ENCODE data around the gene C1orf159. TPM values are rescaled to one million over a fixed set of nuclear protein-coding genes. Genes with fewer than 3 reads are reported as not detected.

Gene C1orf159
- total RNA-seq, 2 donors from 2014 or later, result 18.9 to 36.0 TPM

DNA sequence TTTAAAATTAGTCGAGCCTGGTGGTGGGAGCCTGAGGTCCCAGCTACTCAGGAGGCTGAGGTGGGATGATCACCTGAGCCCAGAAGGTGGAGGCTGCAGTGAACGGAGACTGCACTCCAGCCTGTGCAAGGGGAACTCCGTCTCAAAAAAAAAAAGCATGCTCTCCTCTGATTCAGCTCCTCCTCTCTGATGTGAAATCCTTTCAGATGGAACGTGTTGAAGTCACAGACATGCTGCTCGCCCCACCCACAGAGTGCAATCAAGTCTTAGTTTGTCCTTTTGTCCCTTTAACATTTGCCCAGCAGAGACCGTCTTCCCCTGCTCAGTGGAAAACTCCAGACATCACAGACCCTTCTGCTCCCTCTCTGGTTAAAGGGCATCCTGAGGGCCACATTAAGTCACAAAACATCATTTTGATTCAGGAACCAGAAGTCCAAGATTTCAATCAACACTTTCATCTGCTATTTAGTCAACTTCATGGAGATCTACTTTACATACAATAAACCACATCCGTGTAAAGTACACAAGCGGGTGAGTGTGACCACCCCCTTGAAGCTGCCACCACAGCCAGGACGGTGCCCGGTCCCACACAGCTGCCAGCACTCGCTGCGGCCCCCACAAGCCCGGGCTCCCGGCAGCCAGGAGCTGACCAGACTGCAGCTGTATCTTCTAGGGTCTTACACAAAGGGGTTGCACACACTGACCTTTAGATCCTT lies 22.8 kb downstream of the C1orf159 start:
- Histone ChIP-seq H3K9me3 (no peaks in the 10 kb centered on the region), H3K4me3 (no peak overlapping the region), H3K27me3 (no peaks in the 10 kb centered on the region), H3K9ac (ENCODE audit: low read depth in 2 of 2, low read length in 2 of 2) (no peak overlapping the region), H3K27ac (no peak overlapping the region), H3K4me1 (no peaks in the 10 kb centered on the region), H3K36me3 (no peaks in the 10 kb centered on the region)
- intact Hi-C loops (cut with DNase I), result no loop called here
- TF ChIP-seq, protein P1, sequence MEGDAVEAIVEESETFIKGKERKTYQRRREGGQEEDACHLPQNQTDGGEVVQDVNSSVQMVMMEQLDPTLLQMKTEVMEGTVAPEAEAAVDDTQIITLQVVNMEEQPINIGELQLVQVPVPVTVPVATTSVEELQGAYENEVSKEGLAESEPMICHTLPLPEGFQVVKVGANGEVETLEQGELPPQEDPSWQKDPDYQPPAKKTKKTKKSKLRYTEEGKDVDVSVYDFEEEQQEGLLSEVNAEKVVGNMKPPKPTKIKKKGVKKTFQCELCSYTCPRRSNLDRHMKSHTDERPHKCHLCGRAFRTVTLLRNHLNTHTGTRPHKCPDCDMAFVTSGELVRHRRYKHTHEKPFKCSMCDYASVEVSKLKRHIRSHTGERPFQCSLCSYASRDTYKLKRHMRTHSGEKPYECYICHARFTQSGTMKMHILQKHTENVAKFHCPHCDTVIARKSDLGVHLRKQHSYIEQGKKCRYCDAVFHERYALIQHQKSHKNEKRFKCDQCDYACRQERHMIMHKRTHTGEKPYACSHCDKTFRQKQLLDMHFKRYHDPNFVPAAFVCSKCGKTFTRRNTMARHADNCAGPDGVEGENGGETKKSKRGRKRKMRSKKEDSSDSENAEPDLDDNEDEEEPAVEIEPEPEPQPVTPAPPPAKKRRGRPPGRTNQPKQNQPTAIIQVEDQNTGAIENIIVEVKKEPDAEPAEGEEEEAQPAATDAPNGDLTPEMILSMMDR (IDR thresholded peaks at IDR 0.05), result no peak
- no peak for DNase-seq

DNA sequence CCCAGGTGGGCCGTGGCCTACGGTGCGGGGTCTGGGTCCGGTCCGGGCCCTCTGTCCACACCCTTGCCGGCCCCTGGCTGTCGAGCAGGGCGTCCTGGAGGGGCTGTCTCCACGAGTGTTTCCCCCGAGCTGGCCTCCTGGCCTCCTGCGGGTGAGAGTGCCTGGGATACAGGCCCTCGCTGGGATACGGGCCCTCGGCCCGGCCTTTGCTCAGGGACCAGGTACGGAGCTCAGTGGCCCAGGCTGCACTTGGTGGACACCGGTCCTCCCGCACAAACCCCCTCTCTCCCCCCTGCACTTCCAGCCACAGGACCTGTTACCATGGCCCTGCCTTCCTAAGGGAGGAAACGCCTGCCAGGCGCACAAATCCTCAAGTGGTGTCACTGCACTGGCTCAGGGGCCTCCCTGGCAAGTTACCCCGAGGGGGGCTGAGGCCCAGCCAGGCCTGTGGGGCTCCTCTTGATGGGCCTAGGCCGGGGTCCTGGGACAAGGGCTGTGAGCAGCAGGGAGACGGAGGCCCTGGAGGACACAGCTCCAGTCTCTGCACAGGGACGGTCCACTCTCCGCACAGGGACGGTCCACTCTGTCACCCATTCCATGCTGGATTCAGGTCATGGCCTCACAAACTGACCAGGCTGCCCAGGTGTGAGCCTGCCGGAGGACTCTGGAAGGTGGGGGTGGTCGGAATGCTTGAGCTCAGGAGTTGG lies 23.6 kb downstream of the C1orf159 start:
- Histone ChIP-seq H3K27ac (no peak overlapping the region), H3K9ac (ENCODE audit: low read depth in 2 of 2, low read length in 2 of 2) (no peak overlapping the region), H3K4me1 (no peaks in the 10 kb centered on the region), H3K27me3 (no peaks in the 10 kb centered on the region), H3K9me3 (no peaks in the 10 kb centered on the region), H3K4me3 (no peak overlapping the region), H3K36me3 (no peaks in the 10 kb centered on the region)
- DNase-seq, result no peak
- intact Hi-C loops (cut with DNase I), result no loop called here
- TF ChIP-seq, protein P1 (IDR thresholded peaks at IDR 0.05), result no peak

DNA sequence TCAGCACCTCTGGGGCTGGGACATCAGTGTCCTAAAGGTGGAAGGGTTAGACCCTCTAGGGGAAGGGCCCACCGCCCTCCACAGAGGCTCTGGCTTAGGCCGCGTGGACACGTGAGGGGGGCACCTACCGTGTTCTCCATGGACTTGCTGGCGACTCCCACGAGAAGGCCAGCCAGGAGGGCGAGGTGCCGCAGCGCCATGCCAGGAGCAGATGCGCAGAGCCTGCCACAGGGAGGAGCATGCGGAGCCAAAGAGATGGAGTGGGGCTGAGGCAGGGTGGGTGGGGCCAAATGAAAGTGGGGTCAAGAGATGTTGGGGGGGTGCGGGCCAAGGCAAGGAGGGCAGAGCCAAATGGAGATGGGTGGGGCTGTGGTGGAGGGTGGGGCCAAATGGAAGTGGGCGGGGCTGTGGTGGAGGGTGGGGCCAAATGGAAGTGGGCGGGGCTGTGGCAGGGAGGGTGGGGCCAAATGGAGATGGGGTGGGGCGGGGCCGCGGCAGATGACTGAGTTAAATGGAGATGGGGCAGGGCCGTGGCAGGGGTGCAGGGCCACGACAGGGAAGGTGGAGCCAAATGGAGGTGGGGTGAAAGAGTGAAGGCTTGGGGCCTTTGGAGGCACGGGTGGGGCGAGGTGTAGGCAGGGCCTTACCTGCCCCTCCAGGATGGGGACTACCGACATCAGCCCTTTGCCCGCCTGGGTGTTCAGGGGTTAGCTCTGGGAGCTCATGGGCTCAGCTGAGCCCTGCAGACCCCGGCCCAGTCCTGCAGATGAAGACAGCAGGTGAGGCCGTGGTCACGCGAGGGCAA lies 24.3 kb downstream of the C1orf159 start:
- TF ChIP-seq, protein P1 (IDR thresholded peaks at IDR 0.05), result no peak
- H3K27ac ChIP-seq, result no peak overlapping the region
- DNase-seq, result no peak
- no peak overlapping the region for H3K9ac ChIP-seq (ENCODE audit: low read depth in 2 of 2, low read length in 2 of 2)
- H3K4me1 ChIP-seq, result no peaks in the 10 kb centered on the region
- H3K36me3 ChIP-seq, result no peaks in the 10 kb centered on the region
- no peaks in the 10 kb centered on the region for H3K27me3 ChIP-seq
- no peak overlapping the region for H3K4me3 ChIP-seq
- H3K9me3 ChIP-seq, result no peaks in the 10 kb centered on the region
- intact Hi-C loops (cut with DNase I), result no loop called here

DNA sequence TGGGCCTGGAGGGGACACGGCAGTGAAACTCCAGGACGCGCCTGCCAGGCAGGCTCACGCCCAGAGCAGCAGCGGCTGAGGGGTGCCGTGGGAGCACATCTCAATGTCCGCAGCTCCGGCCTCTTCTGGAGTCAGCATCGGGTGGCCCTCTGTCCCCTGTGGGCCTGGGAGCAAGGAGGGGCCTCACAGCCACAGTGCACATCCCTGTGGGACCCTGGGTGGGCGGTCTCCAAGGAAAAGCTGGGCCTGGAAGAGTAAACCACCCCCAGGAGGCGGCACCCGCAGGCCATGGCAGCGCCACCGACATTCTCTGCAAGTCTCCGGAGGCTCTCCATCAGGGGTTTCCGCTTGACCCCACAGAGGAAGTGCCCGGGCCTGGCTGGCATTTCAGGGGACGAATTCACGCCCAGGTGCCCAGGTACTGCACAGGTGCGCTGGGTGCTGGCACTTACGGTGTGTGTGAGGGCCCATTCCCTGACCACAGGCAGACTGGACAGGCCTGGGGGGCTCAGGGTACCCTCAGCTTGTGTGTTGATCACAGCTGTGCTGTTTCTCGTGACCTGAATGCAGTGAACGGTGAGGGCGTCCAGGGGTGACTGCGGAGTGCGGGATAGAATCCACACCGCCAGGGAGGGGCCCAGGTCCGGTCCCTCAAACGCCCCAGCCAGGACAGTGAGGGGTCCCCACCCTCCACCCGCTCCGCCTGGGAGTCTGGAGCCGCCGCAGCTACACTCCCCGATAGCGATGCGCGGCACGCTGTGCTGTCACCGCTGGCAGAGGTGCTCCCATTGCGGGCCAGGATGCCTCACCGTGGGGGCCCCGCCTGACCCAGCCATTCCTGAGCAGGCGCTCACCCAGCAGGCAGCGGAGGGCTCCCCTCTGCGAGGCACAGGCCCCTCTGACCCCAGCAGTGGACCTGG lies 25.2 kb downstream of the C1orf159 start:
- Histone ChIP-seq H3K27me3 (no peaks in the 10 kb centered on the region), H3K36me3 (no peaks in the 10 kb centered on the region), H3K9me3 (no peaks in the 10 kb centered on the region), H3K4me1 (no peaks in the 10 kb centered on the region), H3K4me3 (no peak overlapping the region), H3K9ac (ENCODE audit: low read depth in 2 of 2, low read length in 2 of 2) (no peak overlapping the region), H3K27ac (no peak overlapping the region)
- intact Hi-C loops (cut with DNase I), result no loop called here
- DNase-seq, result no peak
- TF ChIP-seq, protein P1 (IDR thresholded peaks at IDR 0.05), result no peak

Measured in colonic mucosa (tissue), 4 donors.